ENCODE data around the gene CAD.

Gene CAD

GRCh38 chr2:27245116-27245515, 27.9 kb downstream of the CAD start:
- Histone ChIP-seq H3K4me3 (ENCODE audit: low read depth, low read length) (no peak overlapping the region), H3K9me3 (ENCODE audit: severe bottlenecking) (no peaks in the 10 kb centered on the region), H3K27me3 (ENCODE audit: insufficient read depth, low read depth, severe bottlenecking) (no peaks in the 10 kb centered on the region), H3K27ac (no peak overlapping the region), H3K36me3 (peaks cover 50% of the 10 kb centered on the region)
- TF ChIP-seq CTCF (IDR thresholded peaks at IDR 0.05; ENCODE audit: low read depth, low read length): no peak
- no peak for DNase-seq

- no peak for DNase-seq
- TF ChIP-seq CTCF (IDR thresholded peaks at IDR 0.05; ENCODE audit: low read depth, low read length): no peak
- H3K27ac ChIP-seq: no peak overlapping the region
- no peaks in the 10 kb centered on the region for H3K9me3 ChIP-seq (ENCODE audit: severe bottlenecking)
- H3K4me3 ChIP-seq (ENCODE audit: low read depth, low read length): no peak overlapping the region
- peaks cover 45% of the 10 kb centered on the region for H3K36me3 ChIP-seq
- no peaks in the 10 kb centered on the region for H3K27me3 ChIP-seq (ENCODE audit: insufficient read depth, low read depth, severe bottlenecking)
These were observed 28.5 kb downstream of the CAD start for GRCh38 chr2:27245626-27246025.

- Histone ChIP-seq H3K27me3 (ENCODE audit: insufficient read depth, low read depth, severe bottlenecking) (no peaks in the 10 kb centered on the region), H3K27ac (no peak overlapping the region), H3K9me3 (ENCODE audit: severe bottlenecking) (no peaks in the 10 kb centered on the region), H3K36me3 (peaks cover 22% of the 10 kb centered on the region), H3K4me3 (ENCODE audit: low read depth, low read length) (no peak overlapping the region)
- TF ChIP-seq CTCF (IDR thresholded peaks at IDR 0.05; ENCODE audit: low read depth, low read length): no peak
- no peak for DNase-seq
These were observed 30.7 kb downstream of the CAD start for GRCh38 chr2:27247893-27248292.

GRCh38 chr2:27249159-27249890, 32.2 kb downstream of the CAD start:
- Histone ChIP-seq H3K36me3 (peaks cover 8% of the 10 kb centered on the region), H3K9me3 (ENCODE audit: severe bottlenecking) (no peaks in the 10 kb centered on the region), H3K4me3 (ENCODE audit: low read depth, low read length) (no peak overlapping the region), H3K27ac (no peak overlapping the region), H3K27me3 (ENCODE audit: insufficient read depth, low read depth, severe bottlenecking) (no peaks in the 10 kb centered on the region)
- no peak for TF ChIP-seq CTCF (IDR thresholded peaks at IDR 0.05; ENCODE audit: low read depth, low read length)
- no peak for DNase-seq

- H3K9me3 ChIP-seq (ENCODE audit: severe bottlenecking): no peaks in the 10 kb centered on the region
- no peaks in the 10 kb centered on the region for H3K27me3 ChIP-seq (ENCODE audit: insufficient read depth, low read depth, severe bottlenecking)
- peak overlapping the region; percentile 63 for H3K27ac ChIP-seq
- TF ChIP-seq CTCF (IDR thresholded peaks at IDR 0.05; ENCODE audit: low read depth, low read length): peak; percentile 98
- DNase-seq: peak; percentile 94
- peaks cover under 1% of the 10 kb centered on the region; the same call in 1 of the 2 replicates for H3K36me3 ChIP-seq
- no peak overlapping the region for H3K4me3 ChIP-seq (ENCODE audit: low read depth, low read length)
These were observed 32.9 kb downstream of the CAD start for GRCh38 chr2:27249891-27250651.

Measured in WERI-Rb-1 (cell line).